HG03060 (cell line): ENCODE results near the gene FAM161A.
"Not testable (repeated sequence)": the region's sequence is repeated elsewhere in the genome, so short reads cannot be mapped to it uniquely, and the experiment has no call there.

ENCODE experiments used
- ATAC-seq: cut with Tn5 transposase; IDR thresholded peaks from one replicate; pipeline ENCODE4 v1.9.1; 2021; ENCODE audit warnings: low read depth, moderate number of reproducible peaks; ENCODE audit not compliant: unreplicated experiment

FAM161A gene

DNA sequence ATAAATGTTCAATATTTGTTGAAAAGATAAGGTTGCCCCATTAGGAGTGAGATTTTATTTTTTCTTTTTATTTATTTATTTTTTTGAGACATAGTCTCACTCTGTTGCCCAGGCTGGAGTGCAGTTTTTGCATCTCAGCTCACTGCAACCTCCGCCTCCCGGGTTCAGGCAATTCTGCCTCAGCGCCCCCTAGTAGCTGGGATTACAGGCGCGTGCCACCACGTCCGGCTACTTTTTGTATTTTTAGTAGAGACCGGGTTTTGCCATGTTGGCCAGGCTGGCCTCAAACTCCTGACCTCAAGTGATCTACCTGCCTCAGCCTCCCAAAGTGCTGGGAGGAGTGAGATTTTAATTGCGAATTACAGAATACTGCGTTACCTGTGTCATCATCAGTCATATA lies 2.6 kb downstream of the FAM161A start:
- not testable (repeated sequence) for ATAC-seq

DNA sequence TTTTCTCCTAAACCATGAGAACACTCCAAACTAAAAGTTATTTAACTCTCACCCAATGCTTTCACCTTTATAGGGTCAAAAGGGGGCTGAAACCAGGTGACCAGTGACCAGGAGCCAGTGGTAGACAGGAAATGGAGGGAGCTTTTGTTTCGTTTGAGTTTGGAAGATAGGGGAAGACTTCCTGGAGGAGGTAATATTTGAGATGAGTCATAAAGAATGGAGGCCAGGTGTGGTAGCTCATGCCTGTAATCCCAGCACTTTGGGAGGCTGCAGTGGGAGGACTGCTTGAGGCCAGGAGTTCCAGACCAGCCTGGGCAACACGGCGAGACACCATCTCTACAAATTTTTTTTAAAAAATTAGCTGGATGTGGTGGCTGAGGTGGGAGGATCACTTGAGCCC lies 8.5 kb downstream of the FAM161A start:
- ATAC-seq: no peak

DNA sequence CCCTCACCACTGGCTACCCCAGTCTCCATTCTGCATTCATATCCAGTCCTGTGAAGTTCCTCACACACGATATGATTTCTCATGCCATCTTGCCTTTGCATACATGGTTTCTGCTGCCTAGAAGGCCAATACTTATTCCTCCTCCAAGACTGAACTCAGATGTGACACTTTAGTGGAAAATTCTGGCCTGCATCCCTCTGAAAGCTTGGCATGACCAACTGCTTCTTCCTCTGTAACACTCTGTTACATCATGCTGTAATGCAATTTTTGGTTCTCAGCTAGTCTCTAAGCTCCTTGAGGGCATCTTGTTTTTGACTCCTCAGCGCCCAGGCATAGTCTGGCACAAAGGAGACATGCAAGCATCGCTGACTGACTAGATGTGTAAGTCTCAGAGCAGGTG lies 12.6 kb downstream of the FAM161A start:
- ATAC-seq: no peak

DNA sequence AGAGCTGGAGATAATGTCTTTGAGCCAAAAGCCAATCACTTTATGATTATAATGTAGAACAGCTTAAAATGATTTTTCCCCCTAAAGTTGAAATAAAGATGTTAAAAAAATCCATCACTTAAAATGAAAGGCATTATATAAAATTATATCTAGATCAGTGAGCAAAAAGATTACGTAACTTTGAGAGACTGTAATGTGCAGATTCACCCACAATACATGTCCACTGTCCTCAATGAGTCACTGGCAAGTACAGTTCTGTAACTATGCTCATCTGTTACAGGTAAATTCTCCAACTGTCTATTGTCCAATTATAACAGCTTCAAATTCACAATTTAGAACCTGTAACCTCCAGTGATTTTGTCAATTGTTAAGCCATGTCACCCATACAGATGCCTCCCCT lies 19.0 kb downstream of the FAM161A start:
- ATAC-seq: no peak

DNA sequence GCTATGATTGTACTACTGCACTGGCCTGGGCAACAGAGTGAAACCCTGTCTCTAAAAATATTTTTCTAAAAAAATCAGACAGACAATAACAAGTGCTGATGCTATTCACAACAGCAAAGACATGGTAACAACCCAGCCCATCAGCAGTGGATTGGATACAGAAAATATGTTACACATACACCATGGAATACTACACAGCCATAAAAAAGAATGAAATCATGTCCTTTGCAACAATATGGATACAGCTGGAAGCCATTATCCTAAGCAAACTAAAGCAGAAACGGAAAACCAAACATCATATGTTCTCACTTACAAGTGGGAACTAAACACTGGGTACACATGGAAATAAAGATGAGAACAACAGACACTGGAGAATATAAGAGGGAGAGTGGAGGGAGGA lies 19.9 kb downstream of the FAM161A start:
- no peak for ATAC-seq

DNA sequence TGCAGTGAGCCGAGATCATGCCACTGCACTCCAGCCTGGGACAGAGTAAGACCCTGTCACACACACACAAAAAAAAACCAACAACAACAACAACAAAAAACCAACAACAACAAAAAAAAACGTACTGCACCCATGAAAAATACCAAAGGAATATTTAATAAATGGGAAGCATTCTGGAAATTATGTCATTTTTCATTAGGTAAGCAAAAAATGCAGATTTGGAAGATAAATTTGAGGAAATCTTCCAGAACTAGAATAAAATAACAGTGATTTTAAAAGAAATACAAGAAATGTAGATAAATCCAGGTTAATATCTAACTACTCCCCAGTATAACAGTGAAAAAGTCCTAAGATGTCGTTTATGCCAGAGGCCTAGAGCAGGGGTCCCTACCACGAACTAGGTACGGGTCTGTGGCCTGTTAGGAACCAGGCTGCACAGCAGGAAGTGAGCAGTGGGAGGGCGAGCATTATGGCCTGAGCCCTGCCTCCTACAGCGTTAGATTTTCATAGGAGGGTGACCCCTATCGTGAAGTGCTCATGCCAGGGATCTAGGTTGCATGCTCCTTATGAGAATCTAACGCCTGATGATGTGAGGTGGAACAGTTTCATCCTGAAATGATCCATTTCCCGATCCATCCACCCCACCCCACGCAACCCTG lies 21.5 kb downstream of the FAM161A start:
- ATAC-seq: no peak

DNA sequence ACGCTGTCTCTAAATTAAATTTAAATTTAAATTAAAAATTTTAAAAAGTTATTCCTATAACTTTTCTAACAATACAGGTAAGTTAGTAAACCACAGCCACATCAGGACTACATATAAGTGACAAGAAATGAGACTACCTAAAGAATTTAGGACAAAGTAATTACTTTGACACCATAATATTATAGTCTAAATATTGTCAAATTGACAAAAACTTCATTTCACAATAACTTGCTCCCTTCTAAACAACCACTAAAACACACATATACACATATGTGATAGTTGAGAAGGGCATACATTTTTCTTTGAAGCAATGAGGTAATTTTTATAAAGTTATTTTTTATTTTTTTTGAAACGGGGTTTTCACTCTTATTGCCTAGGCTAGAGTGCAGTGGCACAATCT lies 31.6 kb downstream of the FAM161A start:
- no peak for ATAC-seq

DNA sequence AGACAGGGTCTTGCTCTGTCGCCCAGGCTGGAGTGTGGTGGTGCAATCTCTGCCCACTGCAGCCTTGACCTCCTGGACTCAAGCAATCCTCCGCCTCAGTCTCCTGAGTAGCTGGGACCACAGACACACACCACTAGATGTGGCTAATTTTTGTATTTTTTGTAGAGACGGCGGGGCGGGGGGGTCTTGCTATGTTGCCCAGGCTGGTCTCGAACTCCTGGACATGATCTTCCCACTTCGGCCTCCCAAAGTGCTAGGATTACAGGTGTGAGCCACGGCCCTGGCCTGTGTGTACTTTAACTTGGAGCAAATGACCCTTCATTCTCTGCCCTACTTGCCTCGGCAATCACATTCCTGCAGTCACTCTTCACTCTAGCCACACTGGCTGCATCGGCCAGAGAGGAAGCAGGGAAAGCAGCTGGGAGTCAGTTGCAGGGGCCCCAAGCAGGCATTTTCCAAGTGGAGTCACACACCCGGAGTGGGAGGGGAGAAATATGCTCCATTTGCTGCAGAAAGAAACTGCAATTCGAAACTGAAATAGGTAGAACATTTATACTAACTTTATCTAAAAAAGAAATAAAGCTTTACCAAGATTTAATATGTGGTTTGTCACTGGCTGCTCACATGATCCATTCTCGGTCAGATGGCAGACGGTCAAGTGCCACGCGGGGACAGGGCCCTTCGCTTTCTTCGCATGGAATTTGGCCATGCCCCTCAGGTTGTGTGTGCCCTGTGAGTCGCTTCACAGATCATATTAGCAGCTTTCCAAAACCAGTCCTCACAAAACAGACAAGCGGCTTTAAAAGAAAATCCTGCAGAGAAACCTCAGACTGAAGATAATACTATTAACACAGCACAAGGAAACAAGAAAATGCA lies 37.1 kb downstream of the FAM161A start:
- ATAC-seq: no peak

DNA sequence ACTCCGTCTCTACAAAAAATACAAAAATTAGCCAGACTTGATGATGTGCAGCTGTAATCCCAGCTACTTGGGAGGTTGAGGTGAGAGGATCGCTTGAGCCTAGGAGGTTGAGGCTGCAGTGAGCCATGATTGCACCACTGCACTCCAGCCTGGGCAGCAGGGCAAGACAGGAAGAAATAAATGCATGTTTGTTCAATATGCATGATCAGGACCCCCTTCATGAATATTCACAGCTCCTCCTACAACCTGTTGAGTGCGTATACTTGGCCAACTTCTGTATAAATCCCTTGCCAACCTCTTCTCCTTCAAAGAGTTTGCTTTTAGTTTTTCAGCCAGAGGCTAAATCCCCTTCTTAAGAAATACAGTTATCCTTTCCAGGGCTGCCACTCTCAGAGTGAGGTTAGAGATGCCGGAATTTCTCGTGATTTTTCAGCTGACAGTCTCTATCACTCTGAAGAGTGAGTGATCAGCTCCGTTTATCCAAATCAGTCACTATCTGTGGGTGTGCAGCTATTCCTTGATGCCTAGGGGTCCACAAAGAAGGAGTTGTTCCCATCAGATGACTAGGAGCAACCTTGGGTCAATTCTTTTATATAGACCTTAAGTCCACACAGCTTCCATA lies 39.2 kb downstream of the FAM161A start:
- no peak for ATAC-seq

DNA sequence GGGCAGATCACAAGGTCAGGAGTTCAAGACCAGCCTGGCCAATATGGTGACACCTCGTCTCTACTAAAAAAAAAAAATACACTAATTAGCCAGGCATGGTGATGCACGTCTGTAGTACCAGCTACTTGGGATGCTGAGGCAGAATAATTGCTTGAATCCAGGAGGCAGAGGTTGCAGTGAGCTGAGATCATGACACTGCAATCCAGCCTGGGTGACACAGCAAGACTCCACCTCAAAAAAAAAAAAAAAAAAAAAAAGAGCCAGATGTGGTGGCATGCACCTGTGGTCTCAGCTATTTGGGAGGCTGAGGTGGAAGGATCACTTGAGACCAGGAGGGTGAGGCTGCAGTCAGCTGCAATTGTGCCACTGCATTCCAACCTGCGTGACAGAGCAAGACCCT lies 40.5 kb downstream of the FAM161A start:
- ATAC-seq: not testable (repeated sequence)

DNA sequence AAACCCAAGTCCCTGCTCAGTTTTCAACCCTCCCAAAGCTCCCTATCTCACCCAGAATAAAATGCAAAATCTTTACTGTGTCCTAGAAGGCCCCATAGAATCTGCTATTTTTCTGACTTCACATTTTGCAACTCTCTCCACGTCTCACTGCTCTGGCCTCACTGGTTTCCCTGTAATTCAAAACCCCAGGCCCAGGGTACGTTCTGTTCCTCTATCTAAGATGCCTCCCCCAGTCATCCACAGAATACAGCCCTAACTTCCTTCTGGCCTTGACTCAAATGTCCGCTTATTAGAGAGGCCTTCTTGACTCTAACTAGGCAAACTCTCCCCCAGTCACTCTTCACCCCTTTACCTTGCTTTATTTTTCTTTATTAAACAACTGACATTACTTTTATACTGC lies 42.0 kb downstream of the FAM161A start:
- ATAC-seq: no peak

DNA sequence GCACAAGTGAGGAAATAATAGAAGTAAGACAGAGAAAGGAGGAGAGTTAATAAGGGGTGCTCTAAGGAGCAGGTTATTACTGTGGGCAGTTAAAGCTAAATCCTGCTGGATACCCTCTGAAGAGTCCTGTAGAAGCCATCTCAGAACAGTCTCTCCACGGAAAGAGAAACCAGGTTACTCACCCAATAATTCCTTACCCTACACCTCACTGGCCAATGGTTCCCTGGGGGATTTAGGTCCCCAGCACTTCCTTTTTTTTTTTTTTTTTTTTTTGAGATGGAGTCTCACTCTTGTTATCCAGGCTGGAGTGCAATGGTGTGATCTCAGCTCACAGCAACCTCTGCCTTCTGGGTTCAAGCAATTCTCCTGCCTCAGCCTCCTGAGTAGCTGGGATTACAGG lies 43.7 kb downstream of the FAM161A start:
- not testable (repeated sequence) for ATAC-seq

DNA sequence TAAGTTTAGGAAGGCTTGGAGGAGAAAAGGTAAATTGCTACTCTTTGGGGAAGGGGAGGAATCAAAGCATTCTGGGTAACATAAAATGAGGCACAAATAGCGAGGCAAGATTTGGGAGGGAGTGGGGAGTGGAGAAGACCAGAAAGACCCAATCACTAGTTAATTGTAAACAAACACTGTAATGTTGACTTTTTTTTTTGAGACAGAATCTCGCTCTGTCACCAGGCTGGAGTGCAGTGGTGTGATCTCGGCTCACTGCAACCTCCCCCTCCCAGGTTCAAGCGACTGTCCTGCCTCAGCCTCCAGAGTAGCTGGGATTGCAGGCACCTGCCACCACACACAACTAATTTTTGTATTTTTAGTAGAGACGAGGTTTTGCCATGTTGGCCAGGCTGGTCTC lies 45.2 kb downstream of the FAM161A start:
- ATAC-seq: not testable (repeated sequence)

DNA sequence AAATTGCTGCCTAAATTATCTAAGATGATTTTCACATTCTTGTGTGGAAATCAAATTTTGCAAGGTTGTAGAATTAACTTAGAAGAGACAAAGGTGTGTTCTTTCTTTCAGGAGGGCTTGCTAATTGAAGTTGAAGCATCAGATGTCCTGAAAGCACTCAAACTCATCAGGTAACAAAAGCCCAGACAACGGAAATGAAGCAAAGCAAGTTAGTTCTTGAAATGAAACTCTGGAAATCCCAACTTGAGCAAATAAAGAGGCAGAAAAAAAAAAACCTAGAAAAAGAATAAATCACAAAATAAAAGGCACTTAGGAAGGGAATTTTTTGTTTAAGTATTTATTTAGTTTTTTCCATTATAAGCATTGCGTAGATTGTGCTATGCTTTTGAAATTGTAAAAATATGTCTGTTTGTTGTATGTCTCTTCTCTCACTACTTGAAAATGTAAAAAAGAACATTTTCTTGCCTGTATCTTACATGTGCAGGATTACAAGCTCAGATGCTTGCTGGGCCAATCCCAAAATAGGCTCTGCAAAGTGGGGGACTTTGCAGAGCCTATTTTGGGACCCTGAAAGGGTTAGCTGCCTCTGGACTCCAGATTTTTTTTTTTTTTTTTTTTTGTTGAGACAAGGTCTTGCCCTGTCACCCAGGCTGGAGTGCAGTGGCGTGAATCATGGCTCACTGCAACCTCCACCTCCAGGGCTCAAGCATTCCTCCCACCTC lies 46.7 kb downstream of the FAM161A start:
- ATAC-seq: no peak

DNA sequence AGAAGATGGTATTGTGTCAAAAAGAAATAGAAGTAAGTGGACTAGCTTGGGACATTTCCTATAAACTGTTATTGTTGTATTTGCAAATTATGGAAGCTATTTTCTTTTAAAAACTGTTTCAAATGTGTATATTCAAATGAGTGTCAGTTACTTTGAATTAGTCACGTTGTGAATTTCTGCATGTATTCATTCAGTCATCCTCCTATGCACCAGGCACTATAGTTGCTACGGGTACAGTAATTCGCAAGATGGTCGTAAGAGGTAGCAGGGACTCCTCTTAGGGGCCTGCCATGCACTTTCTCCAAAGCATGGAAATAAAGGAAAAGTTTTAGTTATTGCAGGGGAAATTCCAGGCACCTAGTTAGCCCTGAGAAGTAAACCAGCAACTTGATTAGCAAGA lies 51.3 kb downstream of the FAM161A start:
- no peak for ATAC-seq

DNA sequence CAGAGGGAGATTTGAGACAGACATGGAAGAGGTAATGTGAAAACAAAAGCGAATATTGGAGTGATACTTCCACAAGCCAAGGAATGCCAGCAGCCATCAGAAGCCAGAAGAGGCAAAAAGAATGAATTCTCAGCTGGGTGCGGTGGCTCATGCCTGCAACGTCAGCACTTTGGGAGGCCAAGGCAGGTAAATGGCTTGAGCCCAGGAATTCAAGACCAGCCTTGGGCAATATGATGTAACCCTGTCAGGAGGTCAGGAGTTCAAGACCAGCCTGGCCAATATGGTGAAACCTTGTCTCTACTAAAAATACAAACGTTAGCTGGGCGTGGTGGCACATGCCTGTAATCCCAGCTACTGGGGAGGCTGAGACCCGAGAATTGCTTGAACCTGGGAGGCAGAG lies 54.8 kb downstream of the FAM161A start:
- no peak for ATAC-seq

DNA sequence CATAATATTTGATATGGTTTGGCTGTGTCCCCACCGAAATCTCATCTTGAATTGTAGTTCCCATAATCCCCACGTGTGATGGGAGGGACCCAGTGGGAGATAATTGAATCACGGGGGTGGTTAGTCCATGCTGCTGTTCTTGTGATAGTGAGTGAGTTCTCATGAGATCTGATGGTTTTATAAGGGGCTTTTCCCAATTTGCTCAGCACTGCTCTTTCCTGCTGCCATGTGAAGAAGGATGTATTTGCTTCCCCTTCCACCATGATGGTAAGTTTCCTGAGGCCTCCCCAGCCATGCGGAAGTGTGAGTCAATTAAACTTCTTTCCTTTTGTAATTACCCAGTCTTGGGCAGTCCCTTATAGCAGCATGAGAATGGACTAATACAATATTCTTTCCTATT lies 56.4 kb downstream of the FAM161A start:
- ATAC-seq: not testable (repeated sequence)

DNA sequence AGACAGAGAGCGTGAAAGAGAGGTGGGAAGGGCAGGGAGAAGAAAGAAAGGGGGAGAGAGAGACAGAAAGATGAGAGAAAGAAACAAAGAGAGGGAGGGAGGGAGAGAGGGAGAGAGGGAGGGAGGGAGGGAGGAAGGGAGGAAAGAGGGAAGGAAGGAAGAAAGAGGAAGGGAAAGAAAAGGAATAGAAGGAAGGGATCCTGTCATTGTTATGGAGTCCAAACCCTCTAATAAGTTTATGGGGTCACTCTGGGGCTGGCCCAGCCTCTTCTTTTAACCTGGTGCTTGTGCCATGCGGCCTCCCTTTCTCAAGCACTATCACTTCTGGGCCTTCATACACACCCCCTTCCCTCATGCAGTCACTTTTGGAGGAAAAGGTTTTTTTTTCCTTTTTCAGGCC lies 58.5 kb downstream of the FAM161A start:
- no peak for ATAC-seq

DNA sequence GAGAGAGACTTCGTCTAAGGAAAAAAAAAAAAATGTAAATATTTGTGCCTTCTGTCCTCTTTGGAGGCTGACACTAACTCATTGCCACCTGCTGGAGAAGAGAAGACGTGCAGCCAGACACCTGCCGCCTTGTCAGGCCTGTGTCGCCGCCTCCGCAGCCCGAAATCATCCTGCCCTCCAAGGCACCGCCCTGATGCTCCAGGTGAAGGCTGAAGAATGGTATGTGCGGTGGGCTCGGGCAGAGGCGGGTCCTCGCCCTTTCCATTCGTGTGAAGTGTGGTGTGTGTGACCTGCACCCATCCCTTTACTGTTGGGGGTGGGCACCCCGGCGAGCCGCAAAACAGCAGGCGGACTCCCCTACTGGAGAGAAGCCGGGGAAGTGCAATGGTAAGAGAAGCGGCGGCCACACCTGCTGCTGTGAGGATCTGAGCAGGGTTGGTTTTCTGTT lies 60.4 kb downstream of the FAM161A start:
- ATAC-seq: no peak

DNA sequence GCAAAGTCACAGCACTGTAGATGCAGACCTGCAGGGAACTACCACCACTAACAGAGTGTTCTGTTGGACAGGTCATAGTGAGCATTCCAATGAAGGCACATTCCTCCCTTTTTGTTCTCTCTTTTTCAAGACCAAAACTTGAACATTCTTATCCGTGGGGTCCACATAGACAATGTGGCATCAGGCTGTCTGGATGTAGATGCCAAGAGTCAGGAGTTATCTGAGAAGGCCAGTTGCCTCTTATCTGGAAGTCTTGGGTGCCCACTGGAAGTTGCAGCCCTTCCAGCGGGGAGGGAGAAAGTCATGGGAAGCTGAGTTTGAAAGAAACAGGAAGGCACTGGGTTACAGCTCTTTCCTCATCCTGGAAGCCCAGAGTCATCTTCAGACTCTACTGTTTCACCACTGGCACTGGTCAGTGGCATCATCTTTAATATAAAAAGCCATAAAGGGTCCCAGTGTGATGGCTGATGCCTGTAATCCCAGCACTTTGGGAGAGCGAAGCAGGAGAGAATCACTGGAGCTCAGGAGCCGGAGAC lies 61.4 kb downstream of the FAM161A start:
- ATAC-seq: no peak
